NT2/D1 (cell line): ENCODE results near the gene GPD1L.

Experiments used
- SUZ12 ChIP-seq: IDR thresholded peaks from 2 replicates; pipeline ENCODE4 v1.6.1; 2011; ENCODE audit not compliant: insufficient read length, insufficient read depth; ENCODE audit errors: extremely low read depth
- ZNF274 ChIP-seq: IDR thresholded peaks from 2 replicates; pipeline ENCODE4 v1.6.1; 2011; ENCODE audit warnings: mild to moderate bottlenecking, low read depth, low read length

GRCh38 chr3:32093204-32093603, 13.2 kb upstream of the GPD1L start:
- TF ChIP-seq ZNF274 = no peak
- no peak for TF ChIP-seq SUZ12
